ENCODE data around the gene SNTN.
"Not testable (repeated sequence)": the region's sequence is repeated elsewhere in the genome, so short reads cannot be mapped to it uniquely, and the experiment has no call there.

SNTN gene
- total RNA-seq, result 0 to 0.06 reads per million in 2 experiments

DNA sequence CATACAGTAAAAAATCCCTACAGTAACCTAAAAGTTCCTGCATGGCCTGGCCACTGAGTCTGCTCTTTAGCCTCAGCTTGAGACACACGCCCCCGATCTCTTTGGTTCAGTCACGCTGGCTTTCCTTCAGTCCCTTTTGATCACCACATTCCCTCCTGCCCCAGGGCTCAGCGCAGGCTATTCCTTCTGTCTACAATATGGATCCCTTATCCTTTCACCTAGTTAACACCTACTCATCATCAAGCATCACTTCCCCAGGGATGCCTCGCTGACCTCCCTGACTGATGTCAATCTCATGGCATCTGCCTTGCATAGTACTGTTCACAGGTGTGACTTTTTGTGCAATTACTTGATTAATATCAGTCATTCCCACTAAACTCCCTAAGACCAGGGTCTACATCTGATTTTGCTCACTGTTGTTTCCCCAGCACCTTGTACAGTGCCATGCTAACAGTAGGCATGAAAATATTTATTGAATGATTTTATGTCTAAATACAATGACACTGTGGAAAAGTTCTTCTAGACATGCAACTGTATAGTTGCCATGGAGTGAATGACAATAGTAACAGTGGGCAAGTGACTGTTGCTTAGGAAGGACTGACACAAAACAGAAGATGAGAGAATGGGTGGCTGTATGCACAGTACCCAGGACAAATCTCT lies at the start of gene SNTN:
TSS of gene SNTN (plus strand) at position 610 of the 660 bp plus-strand sequence. CDS start at position 623, 13 bp downstream.
- no peak for DNase-seq (ENCODE audit: low read depth)

GRCh38 chr3:63607716-63608115 lies 44.8 kb upstream of the SNTN start:
- DNase-seq (ENCODE audit: low read depth), result no peak

DNA sequence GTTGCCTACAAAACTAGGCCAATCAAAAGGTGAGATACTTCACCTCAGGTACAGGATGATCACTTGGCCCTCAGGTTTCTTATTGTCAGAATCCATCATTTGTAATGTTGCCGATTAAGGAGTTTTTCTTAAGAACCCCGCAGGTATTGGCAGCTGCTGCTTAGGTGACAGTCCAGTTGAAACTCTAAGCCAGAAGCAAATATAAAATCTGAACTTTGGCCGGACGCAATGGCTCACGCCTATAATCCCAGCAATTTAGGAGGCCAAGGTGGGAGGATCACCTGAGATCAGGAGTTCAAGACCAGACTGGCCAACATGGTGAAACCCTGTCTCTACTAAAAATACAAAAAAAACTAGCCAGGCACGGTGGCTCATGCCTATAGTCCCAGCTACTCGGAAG lies 43.1 kb upstream of the SNTN start:
- DNase-seq (ENCODE audit: low read depth), result no peak

GRCh38 chr3:63609834-63610233 lies 42.6 kb upstream of the SNTN start:
- no peak for DNase-seq (ENCODE audit: low read depth)

DNA sequence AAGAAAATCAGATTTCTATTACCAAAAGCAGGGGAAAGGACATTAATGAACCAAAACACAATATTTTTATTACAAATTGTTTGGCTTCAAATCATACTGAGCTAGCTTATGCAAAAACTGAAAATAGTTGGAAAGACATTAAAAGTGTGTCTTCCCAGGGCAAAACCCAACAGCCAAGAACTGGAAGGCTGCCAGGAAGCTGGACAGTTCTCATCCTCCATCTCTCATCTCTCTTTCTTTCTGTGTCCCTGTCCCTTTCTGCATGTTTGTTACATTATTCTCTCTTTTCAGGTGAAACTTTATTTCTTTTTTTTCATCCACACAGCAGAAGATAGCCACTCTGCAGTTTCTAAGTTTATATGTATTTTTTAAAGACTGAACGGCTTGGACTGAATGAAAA lies 41.1 kb upstream of the SNTN start:
- DNase-seq (ENCODE audit: low read depth), result no peak

DNA sequence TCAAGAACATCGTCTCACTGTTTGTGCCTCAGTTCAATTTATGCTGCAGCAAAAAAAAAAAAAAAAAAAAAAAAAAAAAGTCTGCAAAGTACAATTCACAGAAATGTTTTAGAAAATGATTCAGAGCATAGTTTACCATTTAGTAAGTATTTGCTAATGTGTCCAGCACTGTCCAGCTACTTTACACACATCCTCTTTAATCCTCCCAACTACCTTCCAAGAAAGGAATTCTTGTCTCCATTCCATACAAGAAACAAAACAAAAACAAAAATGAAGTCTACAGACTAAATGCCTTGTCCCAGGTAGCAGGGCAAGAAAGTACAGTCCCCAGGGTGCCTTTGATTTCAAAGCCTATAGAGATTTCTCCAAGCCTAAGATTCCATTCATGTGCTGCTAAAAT lies 38.9 kb upstream of the SNTN start:
- DNase-seq (ENCODE audit: low read depth), result no peak

- no peak for DNase-seq (ENCODE audit: low read depth)
These were observed 35.1 kb upstream of the SNTN start for GRCh38 chr3:63617391-63617790.

GRCh38 chr3:63624941-63625560 lies 27.4 kb upstream of the SNTN start:
- DNase-seq (ENCODE audit: low read depth), result no peak

GRCh38 chr3:63631670-63632069 lies 20.8 kb upstream of the SNTN start:
- DNase-seq (ENCODE audit: low read depth), result no peak

GRCh38 chr3:63635186-63635585 lies 17.3 kb upstream of the SNTN start:
- DNase-seq (ENCODE audit: low read depth), result no peak

DNA sequence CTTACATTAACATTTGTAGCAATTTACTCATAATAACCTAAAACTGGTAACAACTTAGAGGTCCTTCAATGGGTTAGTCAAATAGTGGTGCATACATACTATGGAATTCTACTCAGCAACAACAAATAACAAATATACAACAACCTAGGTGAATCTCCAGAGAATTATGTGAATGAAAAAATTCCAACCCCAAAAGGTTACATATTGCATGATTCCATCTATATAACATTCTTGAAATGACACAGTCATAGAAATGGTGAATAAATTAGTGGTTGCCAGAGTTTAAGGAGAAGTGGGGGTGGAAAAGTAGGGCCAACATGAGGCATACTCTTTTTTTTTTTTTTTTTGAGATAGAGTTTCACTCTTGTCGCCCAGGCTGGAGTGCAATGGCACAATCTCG lies 12.7 kb upstream of the SNTN start:
- DNase-seq (ENCODE audit: low read depth), result no peak

- DNase-seq (ENCODE audit: low read depth), result no peak
These were observed 10.0 kb upstream of the SNTN start for GRCh38 chr3:63642488-63642887.

DNA sequence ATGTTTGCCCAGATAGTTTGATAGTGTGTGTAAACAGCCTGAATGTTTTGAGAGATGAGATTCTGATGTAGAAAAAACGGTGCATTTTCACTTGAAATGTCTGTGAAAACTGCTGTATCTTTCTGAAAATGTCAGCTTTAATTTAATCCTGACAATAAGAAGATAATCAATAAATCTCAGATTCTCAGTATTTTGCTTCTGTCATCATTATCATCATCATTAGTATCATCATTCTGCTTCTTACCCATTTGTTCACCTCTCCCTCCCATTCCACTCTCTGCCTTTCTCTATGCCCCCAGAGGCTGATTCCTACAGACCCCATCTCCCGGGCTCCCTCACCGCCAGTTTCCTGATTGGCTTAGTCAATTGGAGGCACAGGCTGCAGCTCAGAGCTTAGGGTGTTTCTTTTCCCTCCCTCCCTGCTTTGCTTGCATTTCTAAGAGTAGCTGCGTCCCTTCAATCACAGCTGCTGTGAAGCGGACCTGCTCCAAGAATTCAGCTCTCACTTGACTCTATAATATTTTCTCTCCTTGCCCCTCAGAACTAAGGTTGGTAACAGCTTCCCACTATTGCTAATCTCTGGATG lies 8.2 kb upstream of the SNTN start:
- no peak for DNase-seq (ENCODE audit: low read depth)

- DNase-seq (ENCODE audit: low read depth), result not testable (repeated sequence)
These were observed 7.3 kb upstream of the SNTN start for GRCh38 chr3:63644928-63645781.

DNA sequence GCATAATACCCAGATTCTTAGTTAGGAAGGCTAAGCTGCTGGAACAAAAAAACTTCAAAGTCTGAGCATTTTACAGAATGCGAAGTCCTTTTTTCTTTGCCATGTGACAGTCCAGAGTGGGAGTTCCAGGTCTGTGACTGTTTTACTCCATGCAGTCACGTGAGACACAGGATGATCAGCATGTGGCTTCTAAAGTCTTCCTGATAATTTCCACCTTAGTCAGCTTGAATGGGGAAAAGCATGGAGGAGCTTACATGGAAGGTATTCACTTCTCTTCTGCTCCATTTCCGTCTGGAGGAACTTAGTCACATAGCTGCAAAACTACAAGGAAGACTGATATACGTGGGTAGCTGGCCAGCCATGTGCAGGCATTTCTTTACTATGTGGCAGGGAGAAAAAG lies 1.7 kb downstream of the SNTN start:
- no peak for DNase-seq (ENCODE audit: low read depth)

DNA sequence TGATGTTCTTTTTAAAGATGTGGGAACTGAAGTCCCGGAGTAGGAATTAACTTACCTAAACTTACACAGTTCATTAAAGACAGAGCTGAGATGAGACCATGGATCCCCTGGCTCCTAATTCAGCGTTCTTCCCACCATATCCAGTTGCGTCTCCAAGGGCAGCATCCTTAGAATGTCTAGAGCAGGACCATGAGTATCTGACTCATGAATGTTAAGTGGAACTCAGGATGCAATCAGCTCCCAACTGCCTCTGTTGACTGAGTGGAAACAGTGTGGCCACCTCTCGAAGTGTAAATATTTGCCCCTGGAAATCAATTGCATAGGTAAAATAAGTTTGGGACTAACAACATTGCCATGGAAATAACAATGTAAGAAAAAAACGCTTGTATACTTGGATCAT lies 2.5 kb downstream of the SNTN start:
- DNase-seq (ENCODE audit: low read depth), result no peak

- no peak for DNase-seq (ENCODE audit: low read depth)
These were observed 3.0 kb downstream of the SNTN start for GRCh38 chr3:63655519-63655918.

DNA sequence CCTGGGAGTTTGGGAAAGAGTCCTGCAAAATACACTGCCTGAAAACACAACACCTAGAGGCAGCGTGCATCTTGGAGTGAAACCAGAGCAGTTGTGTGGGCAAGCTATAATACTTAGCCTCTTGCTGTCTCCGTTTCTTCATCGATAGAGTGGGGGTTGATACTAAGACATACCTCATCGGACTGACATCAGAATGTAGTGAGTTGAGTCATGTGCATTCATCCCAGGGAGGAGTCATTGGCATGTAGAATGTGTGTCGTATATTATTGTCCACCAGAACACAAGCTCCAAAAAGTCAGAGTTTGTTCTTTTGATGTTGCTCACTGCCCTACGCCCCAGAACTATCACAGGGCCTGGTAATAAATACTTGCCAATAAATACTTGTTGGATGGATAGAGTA lies 4.3 kb downstream of the SNTN start:
- DNase-seq (ENCODE audit: low read depth), result no peak

DNA sequence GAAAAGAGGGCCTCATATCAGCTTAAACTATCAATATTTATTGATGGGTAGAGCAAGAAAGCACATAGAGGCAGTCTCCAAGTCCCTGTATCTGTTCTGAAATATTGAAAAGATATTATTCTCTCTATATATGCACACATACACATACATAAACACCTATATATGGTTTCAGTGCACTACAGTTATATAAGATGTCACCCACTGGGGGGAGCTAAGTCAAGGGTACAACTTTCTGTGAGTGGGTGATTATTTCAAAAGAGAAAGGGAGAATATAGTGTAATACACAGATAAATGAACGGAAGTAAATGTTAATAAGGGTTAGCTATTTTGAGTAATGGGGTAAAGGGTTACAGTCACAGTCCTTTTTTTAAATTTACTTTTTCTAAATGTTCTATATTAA lies 8.8 kb downstream of the SNTN start:
- no peak for DNase-seq (ENCODE audit: low read depth)

- DNase-seq (ENCODE audit: low read depth), result no peak
These were observed 9.5 kb downstream of the SNTN start for GRCh38 chr3:63662011-63662410.

DNA sequence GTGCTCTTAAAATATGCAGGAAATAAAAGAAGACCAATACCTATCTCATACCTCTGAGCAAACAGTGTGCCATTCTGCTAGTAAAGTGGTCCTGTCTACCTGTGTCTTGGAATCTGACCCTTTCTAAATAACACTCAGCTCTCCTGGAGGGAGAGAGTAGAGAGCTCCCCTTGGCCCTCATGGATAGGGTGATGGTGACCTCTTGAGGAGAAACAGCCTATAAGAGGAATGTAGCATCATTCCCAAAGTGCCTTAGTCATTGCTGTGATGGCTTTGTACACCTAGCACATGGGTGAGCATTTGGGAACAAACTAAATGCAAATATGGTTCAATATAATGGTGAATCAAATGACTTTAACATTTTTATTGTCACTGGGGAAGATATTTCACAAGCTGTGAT lies 10.0 kb downstream of the SNTN start:
- no peak for DNase-seq (ENCODE audit: low read depth)

GRCh38 chr3:63670544-63670943 lies 18.1 kb downstream of the SNTN start:
- DNase-seq (ENCODE audit: low read depth), result no peak

DNA sequence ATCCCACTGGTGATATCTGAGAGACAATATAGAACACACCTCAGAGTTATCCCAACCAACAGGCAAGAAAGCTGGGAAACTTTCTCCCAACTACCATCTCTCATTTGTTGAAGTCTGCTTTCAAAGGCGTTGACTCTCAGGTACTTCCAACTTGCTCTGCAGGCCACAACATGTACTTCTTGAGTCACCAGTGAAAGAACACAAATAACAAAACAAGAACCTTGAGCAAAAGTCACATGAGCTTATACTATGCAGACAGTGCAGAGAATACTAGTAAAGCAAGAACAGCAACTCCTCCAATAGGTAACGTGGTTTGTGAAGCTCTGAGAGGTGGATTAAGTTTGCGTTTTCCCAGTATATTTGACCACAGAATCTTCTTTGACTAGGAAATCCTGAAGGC lies 20.6 kb downstream of the SNTN start:
- no peak for DNase-seq (ENCODE audit: low read depth)

Data from T follicular helper cell (primary cell).